HCT116 (cell line): Measurements from ENCODE around the gene COL28A1. TPM values are rescaled to one million over a fixed set of nuclear protein-coding genes. Genes with fewer than 3 reads are reported as not detected.

Experiments used
- ATAC-seq: fragments of 200-7000 bp; cut with Tn5 transposase; 2 replicates; pipeline ENCODE4 v1.9.1; 2020; ENCODE audit warnings: mild to moderate bottlenecking, moderate library complexity
- BruUV-seq: library from RNA; stranded (reverse); fragments of 400-500 nt; replicated peaks from 2 replicates; lab custom pipeline; 2021; lab: Mats Ljungman, UMichigan
- CTCF ChIA-PET: fragments of 300-600 bp; sonication (Branson Sonifier 250); formaldehyde crosslinking; loops from one replicate; lab custom pipeline; 2021; ENCODE audit warnings: antibody characterized with exemption; lab: Charles Lee
- POLR2A ChIA-PET: fragments of 300-600, 350-600 bp; sonication (Branson Sonifier 250); formaldehyde crosslinking; loops from one replicate; lab custom pipeline; 2021; ENCODE audit warnings: antibody characterized with exemption; lab: Charles Lee
- RAD21 ChIA-PET, 2 experiments: fragments of 300-600 bp; sonication (Branson Sonifier 250); formaldehyde crosslinking; loops; one replicate each; lab custom pipeline; 2023; ENCODE audit warnings: low total read pairs in 2 of 2; ENCODE audit not compliant: uncharacterized antibody in 2 of 2, unreplicated experiment in 2 of 2, low non-redundant PET in 1 of 2; lab: Charles Lee
- DNase-seq: peaks from one replicate; pipeline ENCODE4 v3.0.0-alpha.2; 2010; ENCODE audit warnings: low read depth, low spot score
- H2AFZ ChIP-seq: fragments of 200-600 bp; shearing (Covaris generic), sonication (generic); 2 replicates; pipeline ENCODE4 v1.6.1; 2017; ENCODE audit warnings: low read depth, mixed run types, mixed read lengths, antibody characterized with exemption, low read length; ENCODE audit not compliant: poor library complexity, severe bottlenecking
- H3K27ac ChIP-seq: 2 replicates; pipeline ENCODE4 v1.5.1; 2012; ENCODE audit warnings: low read depth, low read length
- H3K27me3 ChIP-seq: fragments of 200-600 bp; sonication (generic); 2 replicates; pipeline ENCODE4 v1.6.1; 2016; ENCODE audit warnings: mixed run types, low read length, mixed read lengths; ENCODE audit not compliant: insufficient read depth
- H3K36me3 ChIP-seq, 2 experiments: fragments of 200-500 bp in 1 of 2; fragments of 200-600 bp in 1 of 2; sonication (Bioruptor generic) in 1 of 2; sonication (generic) in 1 of 2; 2 replicates each; pipeline versions ENCODE4 v1.5.1 to v1.6.1; 2014 to 2016; ENCODE audit warnings: low read length in 2 of 2, inconsistent platforms in 1 of 2, mixed read lengths in 1 of 2, mixed run types in 1 of 2; ENCODE audit not compliant: insufficient read depth in 2 of 2, control insufficient read depth in 1 of 2
- H3K4me1 ChIP-seq, 2 experiments: fragments of 200-600 bp in 1 of 2; sonication (generic) in 1 of 2; 2 replicates each; pipeline versions ENCODE4 v1.5.1 to v1.6.1; 2012 to 2017; ENCODE audit warnings: low read length in 2 of 2, inconsistent platforms in 1 of 2, mild to moderate bottlenecking in 1 of 2, mixed read lengths in 1 of 2, mixed run types in 1 of 2, moderate library complexity in 1 of 2; ENCODE audit not compliant: insufficient read depth in 2 of 2, control insufficient read depth in 1 of 2
- H3K4me2 ChIP-seq: fragments of 200-600 bp; sonication (generic); 2 replicates; pipeline ENCODE4 v1.6.1; 2017; ENCODE audit warnings: mixed run types, low read length, mixed read lengths
- H3K4me3 ChIP-seq, 2 experiments: fragments of 200-600 bp in 1 of 2; sonication (generic) in 1 of 2; replicated peaks in 1 of 2; 2 replicates each; pipeline ENCODE4 v1.5.1; 2011 to 2016; ENCODE audit warnings: low read length in 2 of 2, control low read depth in 1 of 2, low read depth in 1 of 2, mild to moderate bottlenecking in 1 of 2, mixed read lengths in 1 of 2, mixed run types in 1 of 2
- H3K79me2 ChIP-seq: fragments of 200-600 bp; sonication (generic); 2 replicates; pipeline ENCODE4 v1.6.1; 2017; ENCODE audit warnings: mild to moderate bottlenecking, mixed run types, low read length, moderate library complexity, mixed read lengths; ENCODE audit not compliant: insufficient read depth
- H3K9ac ChIP-seq: fragments of 200-600 bp; sonication (generic); 2 replicates; pipeline ENCODE4 v1.6.1; 2016; ENCODE audit warnings: low read length, mixed read lengths
- H3K9me2 ChIP-seq: fragments of 200-600 bp; sonication (generic), shearing (Covaris generic); 2 replicates; pipeline ENCODE4 v1.6.1; 2017; ENCODE audit warnings: mixed run types, mild to moderate bottlenecking, moderate library complexity; ENCODE audit not compliant: insufficient read depth
- H3K9me3 ChIP-seq, 2 experiments: fragments of 200-500 bp in 1 of 2; fragments of 200-600 bp in 1 of 2; sonication (Bioruptor generic) in 1 of 2; sonication (generic) in 1 of 2; 2 replicates each; pipeline ENCODE4 v1.6.1; 2014 to 2017; ENCODE audit warnings: low read length in 2 of 2, mixed read lengths in 2 of 2, inconsistent platforms in 1 of 2, low read depth in 1 of 2, mild to moderate bottlenecking in 1 of 2, mixed run types in 1 of 2, moderate library complexity in 1 of 2; ENCODE audit not compliant: control insufficient read depth in 1 of 2, insufficient read depth in 1 of 2
- H4K20me1 ChIP-seq: fragments of 200-600 bp; sonication (generic), shearing (Covaris generic); 2 replicates; pipeline ENCODE4 v1.6.1; 2017; ENCODE audit warnings: mixed run types, mild to moderate bottlenecking, moderate library complexity; ENCODE audit not compliant: insufficient read depth
- ATF3 ChIP-seq: IDR thresholded peaks from 2 replicates; pipeline ENCODE4 v1.6.1; 2012
- EZH2phosphoT487 ChIP-seq: fragments of 200-600 bp; IDR thresholded peaks from 2 replicates; pipeline ENCODE4 v1.6.1; 2018; ENCODE audit warnings: antibody characterized with exemption, borderline replicate concordance
- MAX ChIP-seq: IDR thresholded peaks from 2 replicates; pipeline ENCODE4 v1.6.1; 2012
- REST ChIP-seq: IDR thresholded peaks from 2 replicates; pipeline ENCODE4 v1.6.1; 2012; ENCODE audit warnings: low read depth
- SIN3A ChIP-seq: IDR thresholded peaks from 2 replicates; pipeline ENCODE4 v1.6.1; 2012; ENCODE audit warnings: low read depth
- SP1 ChIP-seq: IDR thresholded peaks from 2 replicates; pipeline ENCODE4 v1.6.1; 2012; ENCODE audit warnings: low read depth
- TCF7L2 ChIP-seq: IDR thresholded peaks from 2 replicates; pipeline ENCODE4 v1.7.0; 2011; ENCODE audit warnings: borderline replicate concordance, inconsistent platforms; ENCODE audit not compliant: insufficient read depth, insufficient read length; ENCODE audit errors: extremely low read depth
- ZBTB33 ChIP-seq: IDR thresholded peaks from 2 replicates; pipeline ENCODE4 v1.6.1; 2011; ENCODE audit warnings: mild to moderate bottlenecking, low read length, moderate library complexity; ENCODE audit not compliant: insufficient replicate concordance; ENCODE audit errors: extremely low read depth
- intact Hi-C: fragments of 100-400 bp; cut with micrococcal nuclease; formaldehyde crosslinking; loops from 2 replicates; pipeline ENCODE4 v1.10.0; 2022
- total RNA-seq: library from RNA; stranded (reverse); gene quantifications from one replicate; pipeline ENCODE4 v1.2.1, GENCODE V29; 2021; ENCODE audit not compliant: unreplicated experiment
- TF ChIP-seq, protein P1 (sequence below), 3 experiments: fragments of 200-600 bp in 1 of 3; sonication (generic) in 1 of 3; IDR thresholded peaks in 2 of 3; conservative IDR thresholded peaks in 1 of 3; 2 replicates each; pipeline ENCODE4 v1.5.1; 2012 to 2017; ENCODE audit warnings: low read depth in 2 of 3, low read length in 2 of 3, antibody characterized with exemption in 1 of 3, borderline replicate concordance in 1 of 3, control low read depth in 1 of 3, mild to moderate bottlenecking in 1 of 3, mixed read lengths in 1 of 3, mixed run types in 1 of 3, moderate library complexity in 1 of 3; ENCODE audit not compliant: insufficient read depth in 1 of 3

COL28A1 gene
- total RNA-seq, 1 experiment from 2014 or later: 0.12 TPM

DNA sequence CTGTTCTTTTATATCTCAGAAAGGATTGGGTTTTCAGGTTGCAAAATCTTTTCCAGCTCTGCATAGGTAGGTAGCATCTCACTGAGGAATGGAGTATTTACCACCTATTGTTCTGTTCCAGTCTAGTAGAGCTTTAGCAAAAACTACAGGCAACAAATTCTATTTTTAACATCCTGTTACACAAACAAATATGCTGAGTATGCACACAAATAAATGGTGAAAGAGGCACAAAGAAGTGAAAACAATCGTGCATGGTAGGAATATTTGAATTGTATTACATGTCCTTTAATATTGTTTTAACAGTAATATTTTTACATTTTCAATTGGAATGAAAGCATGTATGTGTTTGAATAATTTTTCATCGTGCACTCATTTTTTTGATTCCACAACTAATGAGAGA, 16.5 kb upstream of the COL28A1 start:
- Histone ChIP-seq H3K27me3 (no peaks in the 10 kb centered on the region), H3K9me3 (no peaks in the 10 kb centered on the region), H3K9ac (no peak overlapping the region), H3K36me3 (no peaks in the 10 kb centered on the region), H3K4me2 (no peak overlapping the region)
- RAD21 ChIA-PET: no interaction called here
- ATAC-seq (no peak), DNase-seq (no peak)
- TF ChIP-seq REST (no peak), ZBTB33 (no peak), MAX (no peak), TCF7L2 (no peak), SP1 (no peak), EZH2phosphoT487 (no peak), SIN3A (no peak), ATF3 (no peak)
- TF ChIP-seq, protein P1, sequence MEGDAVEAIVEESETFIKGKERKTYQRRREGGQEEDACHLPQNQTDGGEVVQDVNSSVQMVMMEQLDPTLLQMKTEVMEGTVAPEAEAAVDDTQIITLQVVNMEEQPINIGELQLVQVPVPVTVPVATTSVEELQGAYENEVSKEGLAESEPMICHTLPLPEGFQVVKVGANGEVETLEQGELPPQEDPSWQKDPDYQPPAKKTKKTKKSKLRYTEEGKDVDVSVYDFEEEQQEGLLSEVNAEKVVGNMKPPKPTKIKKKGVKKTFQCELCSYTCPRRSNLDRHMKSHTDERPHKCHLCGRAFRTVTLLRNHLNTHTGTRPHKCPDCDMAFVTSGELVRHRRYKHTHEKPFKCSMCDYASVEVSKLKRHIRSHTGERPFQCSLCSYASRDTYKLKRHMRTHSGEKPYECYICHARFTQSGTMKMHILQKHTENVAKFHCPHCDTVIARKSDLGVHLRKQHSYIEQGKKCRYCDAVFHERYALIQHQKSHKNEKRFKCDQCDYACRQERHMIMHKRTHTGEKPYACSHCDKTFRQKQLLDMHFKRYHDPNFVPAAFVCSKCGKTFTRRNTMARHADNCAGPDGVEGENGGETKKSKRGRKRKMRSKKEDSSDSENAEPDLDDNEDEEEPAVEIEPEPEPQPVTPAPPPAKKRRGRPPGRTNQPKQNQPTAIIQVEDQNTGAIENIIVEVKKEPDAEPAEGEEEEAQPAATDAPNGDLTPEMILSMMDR (IDR thresholded peaks at IDR 0.05 in 2 of 3, conservative IDR thresholded peaks at IDR 0.05 in 1 of 3; ENCODE audit: borderline replicate concordance in 1 of 3, insufficient read depth in 1 of 3, low read depth in 2 of 3, low read length in 2 of 3): no peak
- TF ChIP-seq, all 23 proteins: peak for 0
- Histone ChIP-seq H4K20me1 (no peaks in the 10 kb centered on the region), H3K9me2 (no peaks in the 10 kb centered on the region), H3K4me1 (no peaks in the 10 kb centered on the region), H2AFZ (no peak overlapping the region), H3K27ac (no peak overlapping the region), H3K4me3 (no peak overlapping the region), H3K79me2 (no peaks in the 10 kb centered on the region)
- CTCF ChIA-PET: no interaction called here
- BruUV-seq: no TSS peak
- intact Hi-C loops: no loop called here
- POLR2A ChIA-PET: no interaction called here
